ENCODE data around the gene ALDOA. TPM values are rescaled to one million over a fixed set of nuclear protein-coding genes. Genes with fewer than 3 reads are reported as not detected.

ALDOA gene
- total RNA-seq, 4 donors from 2014 or later = 526 to 986 (median 599) TPM

DNA sequence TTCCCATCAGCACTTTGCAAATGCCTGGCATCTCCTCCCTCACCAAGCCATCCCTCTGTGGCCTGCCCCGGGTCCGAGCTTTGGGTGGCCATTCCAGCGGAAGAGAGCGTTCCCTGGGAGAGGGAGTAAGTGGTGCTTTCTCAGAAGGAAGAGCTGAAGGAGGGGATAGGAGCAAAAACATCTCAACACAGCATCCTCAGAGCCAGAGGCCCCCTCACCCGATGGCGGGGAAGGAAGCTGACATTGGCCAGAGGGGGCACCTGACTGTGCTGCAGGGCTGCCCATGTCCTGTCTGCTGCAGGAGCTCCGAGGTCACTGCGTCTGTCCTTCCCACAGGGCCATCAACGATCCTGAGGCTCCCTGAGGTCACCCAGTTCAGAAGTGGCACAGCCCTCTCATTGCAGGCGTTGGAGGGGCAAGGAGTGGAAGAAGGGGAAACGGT lies 34.1 kb upstream of the ALDOA start:
- no peak for TF ChIP-seq CTCF (IDR thresholded peaks at IDR 0.05; ENCODE audit: low read depth)

GRCh38 chr16:30032083-30032819 lies 33.3 kb upstream of the ALDOA start:
- TF ChIP-seq CTCF (IDR thresholded peaks at IDR 0.05; ENCODE audit: low read depth) = no peak

DNA sequence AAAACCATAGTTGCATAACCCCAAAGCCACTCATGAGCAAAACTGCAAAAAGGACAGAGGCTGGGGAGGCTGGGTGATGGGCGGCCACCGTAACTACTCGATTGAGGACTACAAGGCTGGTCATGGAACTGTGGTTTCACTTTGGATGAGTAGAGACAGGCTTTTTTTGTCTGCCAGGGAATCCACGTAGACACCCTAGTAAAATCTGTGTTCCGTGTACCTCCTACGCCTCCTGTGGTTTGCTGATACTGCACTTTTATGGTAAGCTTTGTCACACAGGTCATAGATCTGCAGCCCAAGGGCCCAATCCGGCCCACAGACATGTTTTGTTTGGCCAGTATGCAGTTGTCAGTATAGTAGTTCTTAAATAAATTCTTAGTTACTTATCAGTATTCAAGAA lies 32.3 kb upstream of the ALDOA start:
- TF ChIP-seq CTCF (IDR thresholded peaks at IDR 0.05; ENCODE audit: low read depth) = no peak

GRCh38 chr16:30040221-30040620 lies 25.3 kb upstream of the ALDOA start:
- TF ChIP-seq CTCF (IDR thresholded peaks at IDR 0.05; ENCODE audit: low read depth) = no peak

GRCh38 chr16:30041841-30042240 lies 23.7 kb upstream of the ALDOA start:
- TF ChIP-seq CTCF (IDR thresholded peaks at IDR 0.05; ENCODE audit: low read depth) = no peak

- no peak for TF ChIP-seq CTCF (IDR thresholded peaks at IDR 0.05; ENCODE audit: low read depth)
These were observed 19.4 kb upstream of the ALDOA start for GRCh38 chr16:30046178-30046577.

GRCh38 chr16:30046588-30046987 lies 19.0 kb upstream of the ALDOA start:
- no peak for TF ChIP-seq CTCF (IDR thresholded peaks at IDR 0.05; ENCODE audit: low read depth)
